Osteocyte (in vitro differentiated cells): ENCODE results near the gene G3BP2. TPM values are rescaled to one million over a fixed set of nuclear protein-coding genes. Genes with fewer than 3 reads are reported as not detected.

Experiments used
- DNase-seq: peaks from one replicate; pipeline ENCODE4 v3.0.0; 2021; ENCODE audit warnings: mixed read lengths; ENCODE audit not compliant: unreplicated experiment; ENCODE audit errors: extremely low spot score
- H3K27ac Mint-ChIP-seq: one replicate; pipeline ENCODE4 v1.8.0; 2021; ENCODE audit warnings: mild to moderate bottlenecking, mixed read lengths; ENCODE audit not compliant: unreplicated experiment
- H3K27me3 Mint-ChIP-seq: one replicate; pipeline ENCODE4 v1.8.0; 2021; ENCODE audit warnings: mixed read lengths; ENCODE audit not compliant: unreplicated experiment
- H3K36me3 Mint-ChIP-seq: one replicate; pipeline ENCODE4 v1.8.0; 2021; ENCODE audit warnings: mixed read lengths; ENCODE audit not compliant: unreplicated experiment
- H3K4me1 Mint-ChIP-seq: one replicate; pipeline ENCODE4 v1.8.0; 2021; ENCODE audit warnings: mixed read lengths; ENCODE audit not compliant: unreplicated experiment
- H3K4me3 Mint-ChIP-seq: one replicate; pipeline ENCODE4 v1.8.0; 2021; ENCODE audit warnings: mild to moderate bottlenecking, moderate library complexity, mixed read lengths; ENCODE audit not compliant: unreplicated experiment
- H3K9me3 Mint-ChIP-seq: one replicate; pipeline ENCODE4 v1.8.0; 2021; ENCODE audit warnings: mixed read lengths; ENCODE audit not compliant: unreplicated experiment
- CTCF ChIP-seq: fragments of 200-600 bp; sonication (generic); IDR thresholded peaks from 2 replicates; pipeline ENCODE4 v1.5.0; 2021; ENCODE audit warnings: antibody characterized with exemption, mild to moderate bottlenecking, moderate library complexity
- total RNA-seq: library from RNA; stranded (reverse); gene quantifications from 2 replicates; pipeline ENCODE4 v1.2.1, GENCODE V29; 2021

Gene G3BP2
- total RNA-seq, 1 donor from 2014 or later: 141 TPM

GRCh38 chr4:75705198-75705977 is 32.2 kb upstream of the G3BP2 start:
- no peak for TF ChIP-seq CTCF
- Mint-ChIP-seq H3K36me3 (no peaks in the 10 kb centered on the region), H3K4me3 (no peak overlapping the region), H3K9me3 (no peaks in the 10 kb centered on the region), H3K27me3 (no peaks in the 10 kb centered on the region), H3K27ac (peak overlapping the region; percentile 31), H3K4me1 (peaks cover 5% of the 10 kb centered on the region)
- peak; percentile 46 for DNase-seq

GRCh38 chr4:75702919-75703411 is 29.8 kb upstream of the G3BP2 start:
- DNase-seq: peak; percentile 34
- H3K27ac Mint-ChIP-seq: no peak overlapping the region
- no peaks in the 10 kb centered on the region for H3K27me3 Mint-ChIP-seq
- H3K36me3 Mint-ChIP-seq: no peaks in the 10 kb centered on the region
- no peak overlapping the region for H3K4me3 Mint-ChIP-seq
- H3K4me1 Mint-ChIP-seq: peaks cover 5% of the 10 kb centered on the region
- H3K9me3 Mint-ChIP-seq: no peaks in the 10 kb centered on the region
- no peak for TF ChIP-seq CTCF

GRCh38 chr4:75699299-75699698 is 26.1 kb upstream of the G3BP2 start:
- Mint-ChIP-seq H3K4me1 (no peaks in the 10 kb centered on the region), H3K27ac (no peak overlapping the region), H3K4me3 (no peak overlapping the region), H3K9me3 (no peaks in the 10 kb centered on the region), H3K27me3 (no peaks in the 10 kb centered on the region), H3K36me3 (no peaks in the 10 kb centered on the region)
- no peak for DNase-seq
- no peak for TF ChIP-seq CTCF

GRCh38 chr4:75698963-75699228 is 25.7 kb upstream of the G3BP2 start:
- Mint-ChIP-seq H3K4me3 (no peak overlapping the region), H3K9me3 (no peaks in the 10 kb centered on the region), H3K4me1 (no peaks in the 10 kb centered on the region), H3K27ac (no peak overlapping the region), H3K36me3 (no peaks in the 10 kb centered on the region), H3K27me3 (no peaks in the 10 kb centered on the region)
- no peak for DNase-seq
- TF ChIP-seq CTCF: no peak

GRCh38 chr4:75698162-75698962 is 25.2 kb upstream of the G3BP2 start:
- H3K27ac Mint-ChIP-seq: no peak overlapping the region
- DNase-seq: no peak
- H3K36me3 Mint-ChIP-seq: no peaks in the 10 kb centered on the region
- H3K4me3 Mint-ChIP-seq: no peak overlapping the region
- no peaks in the 10 kb centered on the region for H3K4me1 Mint-ChIP-seq
- TF ChIP-seq CTCF: no peak
- H3K27me3 Mint-ChIP-seq: no peaks in the 10 kb centered on the region
- H3K9me3 Mint-ChIP-seq: no peaks in the 10 kb centered on the region
